IPS DF 4.7 (cell line): ENCODE data around the gene SNRPA1.

Experiments used
- DNase-seq: peaks from one replicate; pipeline ENCODE4 v3.0.0-alpha.2; 2013; ENCODE audit warnings: low spot score; ENCODE audit errors: extremely low read depth

The SNRPA1 gene

GRCh38 chr15:101244036-101244781, 50.8 kb downstream of the SNRPA1 start:
- no peak for DNase-seq

GRCh38 chr15:101243420-101243819, 51.6 kb downstream of the SNRPA1 start:
- DNase-seq: no peak

GRCh38 chr15:101242999-101243336, 52.1 kb downstream of the SNRPA1 start:
- DNase-seq: no peak

- no peak for DNase-seq
These were observed 52.7 kb downstream of the SNRPA1 start for GRCh38 chr15:101242160-101242998.

GRCh38 chr15:101240358-101240757, 54.7 kb downstream of the SNRPA1 start:
- no peak for DNase-seq

DNA sequence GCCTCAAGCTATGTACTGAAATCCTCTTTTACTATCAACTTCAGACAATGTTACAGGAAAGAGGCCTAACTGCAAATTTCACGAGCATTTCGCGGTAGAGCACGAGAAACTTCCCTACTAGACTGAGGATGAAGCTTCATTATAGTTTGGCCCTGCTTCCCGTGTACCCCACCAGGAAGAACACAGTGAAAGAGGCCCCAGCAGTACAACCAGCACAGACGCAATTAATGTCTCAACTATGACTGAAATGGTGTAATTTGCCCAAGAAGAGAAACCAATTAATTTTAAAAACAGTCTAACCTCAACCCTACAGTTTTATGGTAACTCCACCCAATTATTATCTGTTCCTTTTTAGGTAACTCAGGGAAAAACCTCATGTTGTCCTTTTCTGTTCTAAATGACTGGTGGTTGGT, 55.3 kb downstream of the SNRPA1 start:
- DNase-seq: no peak

GRCh38 chr15:101237251-101237650, 57.8 kb downstream of the SNRPA1 start:
- DNase-seq: no peak

- DNase-seq: no peak
These were observed 61.3 kb downstream of the SNRPA1 start for GRCh38 chr15:101233651-101234280.

DNA sequence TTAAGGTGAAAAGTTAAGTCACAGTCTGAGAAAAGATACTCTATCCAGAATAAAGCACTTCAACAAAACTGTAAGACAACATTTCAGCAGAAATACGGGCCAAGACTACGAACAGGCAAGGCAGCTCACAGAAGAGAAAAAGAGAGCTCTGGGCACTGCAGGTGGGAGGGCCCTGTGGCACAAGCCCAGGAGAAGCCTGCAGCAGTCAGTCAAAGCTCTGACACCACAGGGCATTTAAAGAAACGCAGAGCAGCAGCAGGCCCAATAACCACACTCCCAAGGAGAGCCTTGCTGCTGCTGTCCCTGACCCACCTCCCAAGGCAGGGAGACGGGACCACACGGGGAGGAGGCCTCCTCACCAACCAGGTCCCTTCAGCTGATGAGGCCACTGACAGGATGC, 62.4 kb downstream of the SNRPA1 start:
- DNase-seq: no peak
